Keratinocyte (primary cell): ENCODE data around the gene MMP24OS. TPM values are rescaled to one million over a fixed set of nuclear protein-coding genes. Genes with fewer than 3 reads are reported as not detected.

Experiments used
- DNase-seq: peaks from one replicate; pipeline ENCODE4 v3.0.0-alpha.2; 2011; ENCODE audit warnings: low read depth, missing footprints, low spot score
- FAIRE-seq: peaks from 2 replicates; lab custom pipeline; 2011; peaks lifted over from hg19 to GRCh38; lab: Jason Lieb, UNC
- H2AFZ ChIP-seq: 2 replicates; pipeline ENCODE4 v1.6.0; 2012; ENCODE audit warnings: low read length, control low read depth, inconsistent platforms; ENCODE audit not compliant: control insufficient read depth
- H3K27ac ChIP-seq: 2 replicates; pipeline ENCODE4 v1.5.1; 2011; ENCODE audit warnings: low read length; ENCODE audit not compliant: control insufficient read depth, insufficient read depth
- H3K27me3 ChIP-seq: 3 replicates; pipeline ENCODE4 v1.6.0; 2011; ENCODE audit warnings: low read length; ENCODE audit not compliant: control insufficient read depth, insufficient read depth; ENCODE audit errors: extremely low read depth
- H3K36me3 ChIP-seq, 2 experiments: 2 replicates in 1 of 2; 3 replicates in 1 of 2; pipeline ENCODE4 v1.5.1; 2011; ENCODE audit warnings: low read length in 2 of 2, mild to moderate bottlenecking in 1 of 2; ENCODE audit not compliant: control insufficient read depth in 2 of 2, insufficient read depth in 2 of 2; ENCODE audit errors: extremely low read depth in 1 of 2
- H3K4me1 ChIP-seq: 3 replicates; pipeline ENCODE4 v1.5.1; 2011; ENCODE audit warnings: low read length; ENCODE audit not compliant: control insufficient read depth, insufficient read depth; ENCODE audit errors: extremely low read depth
- H3K4me2 ChIP-seq: 3 replicates; pipeline ENCODE4 v1.6.0; 2011; ENCODE audit warnings: low read depth, low read length; ENCODE audit not compliant: control insufficient read depth, insufficient read depth; ENCODE audit errors: extremely low read depth
- H3K4me3 ChIP-seq, 3 experiments: fragments of 200-600 bp in 1 of 3; sonication (generic) in 1 of 3; 2 replicates in 2 of 3; 3 replicates in 1 of 3; pipeline ENCODE4 v1.5.1; 2011 to 2016; ENCODE audit warnings: low read length in 3 of 3, mild to moderate bottlenecking in 3 of 3, control low read depth in 2 of 3, inconsistent platforms in 1 of 3, low read depth in 1 of 3, mixed read lengths in 1 of 3, mixed run types in 1 of 3, moderate library complexity in 1 of 3; ENCODE audit not compliant: control insufficient read depth in 2 of 3, insufficient read depth in 2 of 3; ENCODE audit errors: extremely low read depth in 1 of 3
- H3K79me2 ChIP-seq: 2 replicates; pipeline ENCODE4 v1.6.0; 2012; ENCODE audit warnings: low read length; ENCODE audit not compliant: control insufficient read depth, insufficient read depth
- H3K9ac ChIP-seq: 3 replicates; pipeline ENCODE4 v1.6.0; 2011; ENCODE audit warnings: low read length; ENCODE audit not compliant: control insufficient read depth, insufficient read depth; ENCODE audit errors: extremely low read depth
- H3K9me1 ChIP-seq: 3 replicates; pipeline ENCODE4 v1.6.0; 2011; ENCODE audit warnings: low read length; ENCODE audit not compliant: control insufficient read depth, insufficient read depth; ENCODE audit errors: extremely low read depth
- H3K9me3 ChIP-seq: 2 replicates; pipeline ENCODE4 v1.5.1; 2012; ENCODE audit warnings: low read depth, low read length; ENCODE audit not compliant: control insufficient read depth
- H4K20me1 ChIP-seq: 3 replicates; pipeline ENCODE4 v1.6.0; 2011; ENCODE audit warnings: low read length; ENCODE audit not compliant: control insufficient read depth, insufficient read depth; ENCODE audit errors: extremely low read depth
- EZH2 ChIP-seq: IDR thresholded peaks from one replicate; pipeline ENCODE4 v1.6.1; 2012; ENCODE audit warnings: inconsistent platforms, mild to moderate bottlenecking, low read length, moderate library complexity
- dilution Hi-C: fragments of 300-500 bp; cut with MboI; formaldehyde crosslinking; loops from one replicate; pipeline ENCODE4 v1.7.0; 2020; ENCODE audit warnings: low sequenced_read_pairs; ENCODE audit not compliant: extremely low pct_ligation_motif_present
- polyA plus RNA-seq, 5 experiments: library from polyadenylated mRNA; depleted of rRNA in 3 of 5; stranded (reverse) in 3 of 5; stranded (forward) in 1 of 5; unstranded in 1 of 5; fragments of >200 nt; gene quantifications; 1 replicate in 1 of 5; 2 replicates in 3 of 5; 3 replicates in 1 of 5; pipeline versions ENCODE4 v1.2.1 to v1.2.3, GENCODE V29; 2011 to 2012; ENCODE audit warnings: missing spikeins in 2 of 5, low read depth in 1 of 5, low replicate concordance in 1 of 5
- TF ChIP-seq, protein P1 (sequence below), 3 experiments: IDR thresholded peaks in 1 of 3; conservative IDR thresholded peaks in 1 of 3; optimal IDR thresholded peaks in 1 of 3; 2 replicates in 2 of 3; 3 replicates in 1 of 3; pipeline versions ENCODE3 to v1.5.1; 2011; ENCODE audit warnings: low read length in 3 of 3, mild to moderate bottlenecking in 3 of 3, moderate library complexity in 2 of 3, control low read depth in 1 of 3, inconsistent platforms in 1 of 3; ENCODE audit not compliant: insufficient read depth in 2 of 3; ENCODE audit errors: extremely low read depth in 1 of 3

Gene MMP24OS
- polyA plus RNA-seq, 1 donor (not counting 4 experiments of a cell fraction or from before 2014, with no cell fraction given), result 19.5 TPM

DNA sequence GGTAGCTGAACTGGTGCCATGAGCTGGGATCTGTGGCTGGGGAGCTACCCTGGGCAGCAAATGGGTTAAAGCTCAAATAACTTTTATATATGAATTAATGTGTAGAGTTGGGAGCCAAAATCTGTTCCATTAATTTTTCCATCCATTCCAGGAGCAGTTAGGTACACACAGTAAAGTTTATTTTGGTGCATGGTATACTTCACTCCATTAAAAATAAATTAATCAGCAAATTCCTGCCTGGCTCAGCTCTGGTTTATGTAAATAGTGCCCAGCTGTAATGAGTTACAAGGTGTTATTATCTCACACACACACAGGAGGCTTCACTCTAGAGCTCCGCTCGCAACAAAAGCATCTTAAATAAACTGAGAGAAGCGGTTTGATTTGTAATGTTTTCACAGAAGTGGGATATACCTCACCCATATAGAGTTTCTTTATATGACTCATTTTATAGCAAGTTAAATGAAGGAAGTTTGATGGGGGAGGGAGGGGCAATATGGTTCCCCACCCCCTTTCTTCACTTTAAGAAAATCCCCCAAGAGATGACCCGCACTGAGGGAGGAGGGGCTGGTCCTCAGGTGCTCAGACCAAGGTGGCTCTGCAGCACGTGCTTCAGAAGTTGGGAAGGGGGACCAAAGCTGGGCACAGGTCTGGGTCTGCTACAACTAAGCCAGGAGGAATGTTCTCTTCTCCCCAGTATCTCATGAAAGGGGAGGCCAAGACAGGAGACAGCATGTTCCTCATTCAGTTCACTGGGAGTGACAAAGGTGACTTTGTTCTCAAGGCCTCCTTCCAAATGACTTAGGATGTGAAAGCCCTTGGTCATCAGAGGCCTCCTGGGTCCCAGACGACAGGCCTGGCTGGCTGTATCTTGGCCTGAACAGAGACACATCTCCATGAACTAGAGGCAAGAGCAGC lies 24.8 kb upstream of the MMP24OS start:
- Histone ChIP-seq H4K20me1 (no peaks in the 10 kb centered on the region), H3K4me1 (peaks cover 60% of the 10 kb centered on the region), H3K27me3 (no peaks in the 10 kb centered on the region), H3K9me3 (no peaks in the 10 kb centered on the region), H3K9me1 (no peaks in the 10 kb centered on the region), H3K4me2 (peak overlapping the region; percentile 59), H3K27ac (peak overlapping the region; percentile 98), H3K9ac (peak overlapping the region; percentile 64), H3K36me3 (peaks cover 2 to 19% of the 10 kb centered on the region in 2 experiments), H2AFZ (no peak overlapping the region), H3K4me3 (no peak overlapping the region), H3K79me2 (no peaks in the 10 kb centered on the region)
- dilution Hi-C loops, result no loop called here
- DNase-seq (no peak), FAIRE-seq (peak; percentile 86)
- TF ChIP-seq, protein P1, sequence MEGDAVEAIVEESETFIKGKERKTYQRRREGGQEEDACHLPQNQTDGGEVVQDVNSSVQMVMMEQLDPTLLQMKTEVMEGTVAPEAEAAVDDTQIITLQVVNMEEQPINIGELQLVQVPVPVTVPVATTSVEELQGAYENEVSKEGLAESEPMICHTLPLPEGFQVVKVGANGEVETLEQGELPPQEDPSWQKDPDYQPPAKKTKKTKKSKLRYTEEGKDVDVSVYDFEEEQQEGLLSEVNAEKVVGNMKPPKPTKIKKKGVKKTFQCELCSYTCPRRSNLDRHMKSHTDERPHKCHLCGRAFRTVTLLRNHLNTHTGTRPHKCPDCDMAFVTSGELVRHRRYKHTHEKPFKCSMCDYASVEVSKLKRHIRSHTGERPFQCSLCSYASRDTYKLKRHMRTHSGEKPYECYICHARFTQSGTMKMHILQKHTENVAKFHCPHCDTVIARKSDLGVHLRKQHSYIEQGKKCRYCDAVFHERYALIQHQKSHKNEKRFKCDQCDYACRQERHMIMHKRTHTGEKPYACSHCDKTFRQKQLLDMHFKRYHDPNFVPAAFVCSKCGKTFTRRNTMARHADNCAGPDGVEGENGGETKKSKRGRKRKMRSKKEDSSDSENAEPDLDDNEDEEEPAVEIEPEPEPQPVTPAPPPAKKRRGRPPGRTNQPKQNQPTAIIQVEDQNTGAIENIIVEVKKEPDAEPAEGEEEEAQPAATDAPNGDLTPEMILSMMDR (optimal IDR thresholded peaks at IDR 0.05 in 1 of 3, IDR thresholded peaks at IDR 0.05 in 1 of 3, conservative IDR thresholded peaks at IDR 0.05 in 1 of 3; ENCODE audit: extremely low read depth in 1 of 3, insufficient read depth in 2 of 3, low read length in 3 of 3), result no peak
- TF ChIP-seq EZH2, result no peak

DNA sequence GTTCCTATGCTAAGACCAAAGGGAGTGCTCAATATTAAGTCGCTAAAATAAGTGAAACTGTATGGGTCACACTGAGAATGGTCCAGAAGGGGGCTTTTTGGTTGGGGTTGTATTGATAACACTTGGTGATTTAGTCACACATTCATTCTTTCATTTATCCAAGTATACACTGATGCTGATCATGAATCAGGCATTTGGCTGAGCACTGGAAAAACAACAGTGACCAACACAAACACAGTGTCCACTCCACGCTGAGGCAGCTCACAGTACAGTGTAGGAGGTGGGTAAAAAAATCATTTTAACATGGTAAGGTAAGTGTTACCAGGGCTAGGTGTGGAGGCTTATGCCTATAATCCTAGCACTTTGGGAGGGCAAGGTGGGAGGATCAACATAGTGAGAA lies 23.5 kb upstream of the MMP24OS start:
- FAIRE-seq (no peak), DNase-seq (no peak)
- Histone ChIP-seq H3K9me1 (no peaks in the 10 kb centered on the region), H3K4me3 (no peak overlapping the region), H3K4me1 (peaks cover 48% of the 10 kb centered on the region), H3K9me3 (no peaks in the 10 kb centered on the region), H4K20me1 (no peaks in the 10 kb centered on the region), H3K36me3 (peaks cover 2 to 14% of the 10 kb centered on the region in 2 experiments), H3K79me2 (no peaks in the 10 kb centered on the region), H3K4me2 (no peak overlapping the region), H3K27ac (peak overlapping the region; percentile 98), H3K27me3 (no peaks in the 10 kb centered on the region), H2AFZ (no peak overlapping the region), H3K9ac (no peak overlapping the region)
- dilution Hi-C loops, result no loop called here
- no peak for TF ChIP-seq EZH2
- TF ChIP-seq, protein P1 (optimal IDR thresholded peaks at IDR 0.05 in 1 of 3, IDR thresholded peaks at IDR 0.05 in 1 of 3, conservative IDR thresholded peaks at IDR 0.05 in 1 of 3; ENCODE audit: extremely low read depth in 1 of 3, insufficient read depth in 2 of 3, low read length in 3 of 3), result no peak
